RWPE2 (cell line): ENCODE measurements around the gene TMEM170B.

Experiments used
- ATAC-seq: fragments of 200-7000 bp; cut with Tn5 transposase; 3 replicates; pipeline ENCODE4 v1.9.1; 2021; ENCODE audit warnings: low read depth
- DNase-seq: peaks from one replicate; pipeline ENCODE4 v3.0.0-alpha.2; 2020; ENCODE audit warnings: low spot score
- H3K27ac ChIP-seq: fragments of 450-650 bp; 2 replicates; pipeline ENCODE4 v1.5.1; 2017; ENCODE audit warnings: mild to moderate bottlenecking; ENCODE audit not compliant: poor library complexity, severe bottlenecking
- H3K27me3 ChIP-seq: fragments of 250-450 bp; sonication (Bioruptor Pico); 2 replicates; pipeline ENCODE4 v1.5.1; 2021; ENCODE audit warnings: mild to moderate bottlenecking, moderate library complexity; ENCODE audit not compliant: insufficient read depth, poor library complexity, severe bottlenecking
- H3K36me3 ChIP-seq: fragments of 250-450 bp; sonication (Bioruptor Pico); 2 replicates; pipeline ENCODE4 v1.5.1; 2020; ENCODE audit warnings: low read depth, mild to moderate bottlenecking, moderate library complexity
- H3K4me1 ChIP-seq: fragments of 250-450 bp; sonication (Bioruptor Pico); 2 replicates; pipeline ENCODE4 v1.5.1; 2021; ENCODE audit warnings: mild to moderate bottlenecking, moderate library complexity; ENCODE audit not compliant: insufficient read depth, poor library complexity, severe bottlenecking
- H3K4me3 ChIP-seq: fragments of 250-450 bp; sonication (Bioruptor Pico); 2 replicates; pipeline ENCODE4 v1.5.1; 2021; ENCODE audit warnings: mild to moderate bottlenecking, moderate library complexity; ENCODE audit not compliant: severe bottlenecking
- H3K9me3 ChIP-seq: fragments of 250-450 bp; sonication (Bioruptor Pico); 2 replicates; pipeline ENCODE4 v1.5.1; 2021; ENCODE audit warnings: mild to moderate bottlenecking, moderate library complexity; ENCODE audit not compliant: severe bottlenecking
- CTCF ChIP-seq: fragments of 450-650 bp; IDR thresholded peaks from one replicate; pipeline ENCODE4 v1.5.1; 2017; ENCODE audit warnings: mild to moderate bottlenecking, moderate library complexity; ENCODE audit not compliant: poor library complexity, severe bottlenecking

Gene TMEM170B

DNA sequence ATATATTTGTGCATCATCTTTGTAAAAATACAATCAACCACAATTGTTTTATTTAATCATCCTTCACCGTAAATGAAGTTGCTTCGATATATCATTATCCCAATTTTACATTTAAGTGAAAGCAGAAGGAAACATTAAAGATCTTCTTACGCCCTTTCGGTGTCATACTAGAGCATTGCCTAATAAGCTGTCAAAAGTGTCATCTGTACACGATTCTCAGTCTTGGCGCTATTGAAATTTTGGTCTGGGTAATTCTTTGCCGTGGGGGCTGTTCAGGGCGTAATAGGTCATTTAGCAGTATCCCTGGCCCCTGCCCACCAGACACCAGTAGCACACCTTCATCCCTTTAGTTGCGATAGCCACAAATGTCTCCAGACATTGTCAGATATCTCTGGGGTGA, 40.4 kb upstream of the TMEM170B start:
- no peak overlapping the region for H3K27ac ChIP-seq
- H3K4me1 ChIP-seq, result peaks cover 5% of the 10 kb centered on the region
- no peak for TF ChIP-seq CTCF
- no peak for ATAC-seq
- no peaks in the 10 kb centered on the region for H3K36me3 ChIP-seq
- H3K9me3 ChIP-seq, result no peaks in the 10 kb centered on the region
- no peak overlapping the region for H3K4me3 ChIP-seq
- no peaks in the 10 kb centered on the region for H3K27me3 ChIP-seq
- DNase-seq, result no peak

DNA sequence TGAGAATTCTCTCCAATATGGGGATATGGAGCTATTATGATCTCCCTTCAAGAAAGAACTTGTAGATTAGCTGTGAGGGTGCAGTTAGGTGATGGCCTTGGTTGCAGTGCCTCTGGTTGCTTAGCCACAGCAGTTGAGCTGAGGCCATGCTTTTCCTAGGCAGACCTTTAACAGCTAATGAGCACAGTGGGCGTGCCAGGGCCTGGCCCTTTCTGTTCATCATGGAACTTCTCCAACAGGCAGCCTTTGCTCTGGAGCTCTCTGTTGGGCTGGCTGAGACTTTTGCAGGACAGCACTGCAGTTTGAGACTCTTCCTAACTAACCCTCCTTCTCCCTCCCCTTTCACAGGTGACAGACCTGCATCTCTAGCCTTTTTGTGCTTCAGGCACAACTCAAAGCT, 39.7 kb upstream of the TMEM170B start:
- H3K36me3 ChIP-seq, result no peaks in the 10 kb centered on the region
- ATAC-seq (no peak; the same call in 2 of the 3 replicates), DNase-seq (no peak)
- no peak overlapping the region for H3K27ac ChIP-seq
- no peak overlapping the region for H3K4me3 ChIP-seq
- no peaks in the 10 kb centered on the region for H3K9me3 ChIP-seq
- peaks cover 5% of the 10 kb centered on the region for H3K4me1 ChIP-seq
- H3K27me3 ChIP-seq, result no peaks in the 10 kb centered on the region
- TF ChIP-seq CTCF, result no peak

GRCh38 chr6:11500008-11500407, 37.5 kb upstream of the TMEM170B start:
- H3K4me1 ChIP-seq, result peaks cover 5% of the 10 kb centered on the region
- no peaks in the 10 kb centered on the region for H3K27me3 ChIP-seq
- no peak for TF ChIP-seq CTCF
- H3K36me3 ChIP-seq, result no peaks in the 10 kb centered on the region
- ATAC-seq (peak; percentile 81), DNase-seq (no peak)
- no peak overlapping the region for H3K27ac ChIP-seq
- no peaks in the 10 kb centered on the region for H3K9me3 ChIP-seq
- no peak overlapping the region for H3K4me3 ChIP-seq

DNA sequence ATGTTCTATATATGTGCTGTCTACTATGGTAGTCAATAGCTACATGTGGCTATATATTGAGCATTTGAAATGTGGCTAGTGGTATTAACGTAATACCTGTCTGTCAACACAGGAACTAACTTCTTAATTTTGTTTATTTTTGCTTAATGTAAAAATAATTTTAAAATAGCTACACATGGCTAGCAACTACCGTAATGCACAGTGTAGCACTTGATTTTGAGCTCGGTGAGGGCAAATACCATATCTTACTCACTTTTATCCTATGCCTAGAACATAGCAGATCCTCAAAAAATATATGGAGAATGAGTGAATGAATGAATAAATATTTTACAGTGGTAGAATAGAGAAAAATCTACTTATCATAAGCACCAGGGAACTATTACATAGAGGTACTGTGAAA, 28.1 kb upstream of the TMEM170B start:
- no peaks in the 10 kb centered on the region for H3K9me3 ChIP-seq
- no peaks in the 10 kb centered on the region for H3K4me1 ChIP-seq
- no peak overlapping the region for H3K27ac ChIP-seq
- no peak overlapping the region for H3K4me3 ChIP-seq
- ATAC-seq (no peak), DNase-seq (no peak)
- H3K36me3 ChIP-seq, result no peaks in the 10 kb centered on the region
- TF ChIP-seq CTCF, result no peak
- H3K27me3 ChIP-seq, result no peaks in the 10 kb centered on the region

DNA sequence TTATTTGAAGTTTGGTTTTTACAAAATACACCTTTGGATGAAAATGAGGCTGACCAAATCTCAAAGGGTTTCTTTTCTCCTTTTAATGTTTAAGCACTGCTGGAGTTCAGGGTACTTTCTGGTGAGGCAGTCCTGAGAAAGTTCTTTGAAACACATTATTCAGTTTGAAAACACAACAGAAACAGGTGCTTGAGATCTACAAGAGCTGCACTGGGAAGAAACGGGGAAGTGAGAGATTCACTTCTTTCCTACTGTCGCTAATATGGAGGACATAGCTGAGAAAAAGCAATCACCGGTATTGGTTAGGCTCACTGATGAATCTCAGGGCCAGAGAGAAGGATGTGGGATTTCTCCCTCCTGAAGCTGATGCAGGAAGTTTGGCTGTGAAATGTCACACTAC, 22.9 kb upstream of the TMEM170B start:
- no peaks in the 10 kb centered on the region for H3K27me3 ChIP-seq
- TF ChIP-seq CTCF, result no peak
- peaks cover 2% of the 10 kb centered on the region for H3K9me3 ChIP-seq
- H3K4me3 ChIP-seq, result no peak overlapping the region
- H3K27ac ChIP-seq, result no peak overlapping the region
- DNase-seq, result no peak
- H3K4me1 ChIP-seq, result no peaks in the 10 kb centered on the region
- ATAC-seq, result no peak
- H3K36me3 ChIP-seq, result no peaks in the 10 kb centered on the region
